SU-DHL-6 (cell line): Measurements from ENCODE around the gene TSPAN33.

Experiments used
- H2AFZ ChIP-seq: fragments of 200-600 bp; sonication (generic); 2 replicates; pipeline ENCODE4 v1.6.1; 2014; ENCODE audit warnings: low read depth, mild to moderate bottlenecking, moderate library complexity, mixed read lengths, antibody characterized with exemption, low read length; ENCODE audit not compliant: severe bottlenecking
- H3F3A ChIP-seq: fragments of 200-600 bp; shearing (Covaris generic); 2 replicates; pipeline ENCODE4 v1.6.0; 2016; ENCODE audit warnings: antibody characterized with exemption, mild to moderate bottlenecking; ENCODE audit not compliant: insufficient read depth
- H3K27ac ChIP-seq: fragments of 200-600 bp; sonication (generic); 2 replicates; pipeline ENCODE4 v1.5.1; 2016; ENCODE audit warnings: low read depth, mild to moderate bottlenecking, low read length, moderate library complexity, mixed read lengths
- H3K27me3 ChIP-seq: fragments of 200-600 bp; sonication (generic), shearing (Covaris generic); 2 replicates; pipeline ENCODE4 v1.6.0; 2014; ENCODE audit warnings: mild to moderate bottlenecking, low read length
- H3K36me3 ChIP-seq: fragments of 200-600 bp; sonication (generic); 2 replicates; pipeline ENCODE4 v1.6.1; 2014; ENCODE audit warnings: mild to moderate bottlenecking, low read length, mixed read lengths
- H3K4me2 ChIP-seq: fragments of 300-600, 200-600 bp; shearing (Covaris generic), sonication (generic); 2 replicates; pipeline ENCODE4 v1.6.0; 2014; ENCODE audit warnings: low read length, low read depth, mild to moderate bottlenecking; ENCODE audit not compliant: poor library complexity, severe bottlenecking
- H3K4me3 ChIP-seq: fragments of 200-600 bp; sonication (generic); 2 replicates; pipeline ENCODE4 v1.5.1; 2014; ENCODE audit warnings: antibody characterized with exemption, low read length, mild to moderate bottlenecking, mixed read lengths; ENCODE audit not compliant: insufficient read depth, poor library complexity, severe bottlenecking
- H3K79me2 ChIP-seq: fragments of 200-600 bp; sonication (generic); 2 replicates; pipeline ENCODE4 v1.6.1; 2014; ENCODE audit warnings: mild to moderate bottlenecking, low read length, moderate library complexity; ENCODE audit not compliant: insufficient read depth
- H3K9ac ChIP-seq: fragments of 200-600 bp; sonication (generic); 2 replicates; pipeline ENCODE4 v1.7.0; 2014; ENCODE audit warnings: mild to moderate bottlenecking, low read length
- H3K9me2 ChIP-seq: fragments of 200-600 bp; sonication (generic); replicated peaks from 2 replicates; pipeline ENCODE4 v1.6.1; 2014; ENCODE audit warnings: low read length; ENCODE audit not compliant: insufficient read depth
- H3K9me3 ChIP-seq: fragments of 200-600 bp; sonication (generic); 2 replicates; pipeline ENCODE4 v1.6.1; 2014; ENCODE audit warnings: low read length, mixed read lengths; ENCODE audit not compliant: insufficient read depth
- H4K20me1 ChIP-seq: fragments of 200-600 bp; sonication (generic); 2 replicates; pipeline ENCODE4 v1.6.1; 2014; ENCODE audit warnings: low read depth, mild to moderate bottlenecking, antibody characterized with exemption, low read length, moderate library complexity, mixed read lengths
- EZH2phosphoT487 ChIP-seq: fragments of 200-600 bp; sonication (generic), shearing (Covaris generic); conservative IDR thresholded peaks from 2 replicates; pipeline ENCODE4 v1.6.1; 2018; ENCODE audit warnings: mild to moderate bottlenecking, antibody characterized with exemption, low read length, moderate library complexity, mixed read lengths
- TF ChIP-seq, protein P1 (sequence below): fragments of 200-600 bp; sonication (generic); IDR thresholded peaks from one replicate; pipeline ENCODE4 v1.5.1; 2017; ENCODE audit warnings: antibody characterized with exemption, mild to moderate bottlenecking, low read length, moderate library complexity; ENCODE audit not compliant: insufficient read depth, poor library complexity, severe bottlenecking

The TSPAN33 gene

DNA sequence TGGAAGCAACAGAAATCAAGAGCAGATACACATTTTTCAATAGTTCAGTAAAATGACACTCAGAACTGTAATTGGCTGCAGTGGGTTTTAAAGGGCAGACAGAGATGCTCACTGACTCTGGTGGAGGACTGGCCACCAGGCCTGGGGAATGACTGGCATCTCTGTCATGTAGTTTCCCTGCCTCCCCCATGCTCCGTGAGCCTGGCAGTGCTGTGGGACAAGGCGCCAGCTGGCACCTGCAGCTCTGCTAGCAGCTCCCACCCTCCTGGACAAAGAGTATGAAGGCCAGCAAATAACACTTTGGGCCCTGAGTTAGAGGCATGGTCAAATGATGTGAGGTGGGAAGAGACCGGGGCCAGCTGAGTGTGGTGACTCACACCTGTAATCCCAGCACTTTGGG lies 15.0 kb downstream of the TSPAN33 start:
- H3K27ac ChIP-seq = no peak overlapping the region
- no peaks in the 10 kb centered on the region for H3K9me2 ChIP-seq
- no peak overlapping the region for H3K9ac ChIP-seq
- no peak overlapping the region for H2AFZ ChIP-seq
- H3K4me2 ChIP-seq = no peak overlapping the region
- no peak for TF ChIP-seq EZH2phosphoT487
- TF ChIP-seq, protein P1, sequence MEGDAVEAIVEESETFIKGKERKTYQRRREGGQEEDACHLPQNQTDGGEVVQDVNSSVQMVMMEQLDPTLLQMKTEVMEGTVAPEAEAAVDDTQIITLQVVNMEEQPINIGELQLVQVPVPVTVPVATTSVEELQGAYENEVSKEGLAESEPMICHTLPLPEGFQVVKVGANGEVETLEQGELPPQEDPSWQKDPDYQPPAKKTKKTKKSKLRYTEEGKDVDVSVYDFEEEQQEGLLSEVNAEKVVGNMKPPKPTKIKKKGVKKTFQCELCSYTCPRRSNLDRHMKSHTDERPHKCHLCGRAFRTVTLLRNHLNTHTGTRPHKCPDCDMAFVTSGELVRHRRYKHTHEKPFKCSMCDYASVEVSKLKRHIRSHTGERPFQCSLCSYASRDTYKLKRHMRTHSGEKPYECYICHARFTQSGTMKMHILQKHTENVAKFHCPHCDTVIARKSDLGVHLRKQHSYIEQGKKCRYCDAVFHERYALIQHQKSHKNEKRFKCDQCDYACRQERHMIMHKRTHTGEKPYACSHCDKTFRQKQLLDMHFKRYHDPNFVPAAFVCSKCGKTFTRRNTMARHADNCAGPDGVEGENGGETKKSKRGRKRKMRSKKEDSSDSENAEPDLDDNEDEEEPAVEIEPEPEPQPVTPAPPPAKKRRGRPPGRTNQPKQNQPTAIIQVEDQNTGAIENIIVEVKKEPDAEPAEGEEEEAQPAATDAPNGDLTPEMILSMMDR = no peak
- H3K27me3 ChIP-seq = no peaks in the 10 kb centered on the region
- no peaks in the 10 kb centered on the region for H3K9me3 ChIP-seq
- H3F3A ChIP-seq = no peaks in the 10 kb centered on the region
- peaks cover 23% of the 10 kb centered on the region for H3K79me2 ChIP-seq
- H3K4me3 ChIP-seq = no peak overlapping the region
- H3K36me3 ChIP-seq = 0 out of 2 replicates have a peak, but pooled peaks cover 4% of the 10 kb centered on the region
- H4K20me1 ChIP-seq = no peaks in the 10 kb centered on the region

DNA sequence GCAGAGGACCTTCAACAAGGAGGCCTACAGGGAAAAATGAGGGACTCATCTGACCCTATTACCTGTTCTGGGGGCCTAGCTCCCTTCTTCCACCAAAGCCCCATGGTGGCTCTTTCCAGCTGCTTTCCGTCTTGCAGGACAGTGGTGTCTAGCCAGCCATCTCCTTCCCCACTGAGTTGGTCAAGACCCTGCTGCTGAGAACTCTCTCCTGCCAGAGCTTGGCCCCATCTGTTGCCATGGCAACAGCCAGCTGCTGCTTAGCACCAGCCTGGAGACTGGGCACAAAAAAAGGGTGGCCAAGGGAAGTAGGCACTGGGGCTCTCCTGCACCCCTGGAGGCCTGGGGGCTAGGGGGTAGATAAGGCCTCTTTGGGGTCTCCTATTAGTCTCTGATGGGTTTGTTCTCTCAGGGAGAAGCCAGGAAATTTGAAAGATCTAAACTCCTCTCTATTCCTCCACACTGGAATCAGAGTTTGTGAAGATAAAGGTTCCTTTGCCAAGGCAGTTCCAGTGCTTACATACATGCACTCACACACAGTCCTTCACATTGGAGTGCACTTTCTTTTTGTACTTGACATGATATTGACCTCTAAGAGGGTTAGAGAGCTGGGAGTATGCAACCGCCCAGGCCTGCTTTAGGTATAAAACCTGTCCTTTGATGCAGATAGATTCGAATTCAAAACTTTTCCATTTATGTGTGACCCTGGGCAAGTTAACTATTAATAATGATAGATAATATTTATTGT lies 15.8 kb downstream of the TSPAN33 start:
- H3K9me3 ChIP-seq = no peaks in the 10 kb centered on the region
- TF ChIP-seq EZH2phosphoT487 = no peak
- TF ChIP-seq, protein P1 = no peak
- no peaks in the 10 kb centered on the region for H3K9me2 ChIP-seq
- H3F3A ChIP-seq = no peaks in the 10 kb centered on the region
- H3K36me3 ChIP-seq = 0 out of 2 replicates have a peak, but pooled peaks cover 5% of the 10 kb centered on the region
- no peak overlapping the region for H3K4me3 ChIP-seq
- H4K20me1 ChIP-seq = no peaks in the 10 kb centered on the region
- H3K79me2 ChIP-seq = peaks cover 18% of the 10 kb centered on the region
- no peak overlapping the region for H3K27ac ChIP-seq
- H3K9ac ChIP-seq = no peak overlapping the region
- H3K27me3 ChIP-seq = no peaks in the 10 kb centered on the region
- H3K4me2 ChIP-seq = no peak overlapping the region
- H2AFZ ChIP-seq = no peak overlapping the region

DNA sequence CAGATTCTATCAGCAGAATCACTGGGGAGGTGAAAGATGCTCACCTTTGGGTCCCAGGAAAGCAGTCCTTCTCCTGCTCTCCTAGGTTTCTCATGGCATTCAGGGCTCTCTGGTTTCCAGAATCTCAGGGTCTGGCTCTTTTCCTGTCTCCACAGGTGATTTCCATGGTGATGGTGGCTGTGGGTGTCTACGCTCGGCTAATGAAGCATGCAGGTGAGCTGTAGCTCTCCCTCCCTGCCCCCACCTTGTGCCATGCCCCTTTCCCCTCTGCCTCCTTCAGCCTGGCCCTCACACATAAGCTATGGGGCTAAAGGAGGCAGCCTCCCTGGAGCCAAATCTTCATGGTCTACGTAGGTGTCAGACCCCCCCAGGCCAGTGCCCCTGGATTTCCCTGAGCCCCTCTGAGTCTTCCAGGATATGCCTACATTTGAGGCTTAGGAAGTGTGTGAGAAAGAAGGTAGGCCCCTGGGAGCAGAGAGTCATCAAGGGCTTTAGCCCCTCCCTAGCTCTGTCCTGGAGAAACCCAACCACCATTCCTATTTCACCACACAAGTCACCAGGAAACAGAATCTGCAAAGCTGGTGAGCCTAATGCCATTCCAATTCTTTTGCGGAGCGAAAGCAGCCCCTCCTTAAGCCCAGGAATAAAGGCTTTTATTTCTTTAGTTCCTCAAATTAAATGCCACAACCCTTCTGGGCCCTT lies 17.2 kb downstream of the TSPAN33 start:
- no peaks in the 10 kb centered on the region for H4K20me1 ChIP-seq
- no peaks in the 10 kb centered on the region for H3K9me2 ChIP-seq
- 0 out of 2 replicates have a peak, but pooled peaks cover 5% of the 10 kb centered on the region for H3K36me3 ChIP-seq
- H3K9ac ChIP-seq = no peak overlapping the region
- no peak overlapping the region for H3K4me2 ChIP-seq
- no peaks in the 10 kb centered on the region for H3K9me3 ChIP-seq
- no peak for TF ChIP-seq EZH2phosphoT487
- TF ChIP-seq, protein P1 = no peak
- H3K4me3 ChIP-seq = no peak overlapping the region
- H3K27ac ChIP-seq = no peak overlapping the region
- no peaks in the 10 kb centered on the region for H3F3A ChIP-seq
- no peaks in the 10 kb centered on the region for H3K27me3 ChIP-seq
- peaks cover 11% of the 10 kb centered on the region for H3K79me2 ChIP-seq
- H2AFZ ChIP-seq = no peak overlapping the region
